AG08395 (cell line): ENCODE data around the gene RTP2.
"Not testable (repeated sequence)": the region's sequence is repeated elsewhere in the genome, so short reads cannot be mapped to it uniquely, and the experiment has no call there.

ENCODE experiments used
- DNase-seq: peaks from one replicate; pipeline ENCODE4 v3.0.0; 2012; ENCODE audit warnings: mixed read lengths, low spot score

The RTP2 gene

DNA sequence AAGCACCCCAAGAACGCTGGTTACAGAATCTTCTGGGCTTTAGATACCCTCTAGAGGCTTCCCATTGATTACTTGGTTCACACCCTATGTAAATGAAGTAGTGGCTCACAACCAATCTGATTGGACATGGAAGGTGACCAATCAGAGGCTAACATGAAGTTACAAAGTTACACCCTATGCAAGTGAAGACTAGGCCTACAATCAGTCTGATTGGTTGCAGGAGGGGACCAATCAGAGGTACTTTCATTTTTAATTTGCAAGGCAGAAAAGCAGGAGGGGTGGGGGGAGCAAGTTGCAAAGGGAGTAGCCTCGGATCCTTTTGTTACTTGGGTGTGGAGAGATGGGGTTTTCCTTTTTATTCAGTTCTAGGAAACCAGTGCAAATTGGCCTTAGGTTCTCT, 11.1 kb upstream of the RTP2 start:
- DNase-seq: no peak

DNA sequence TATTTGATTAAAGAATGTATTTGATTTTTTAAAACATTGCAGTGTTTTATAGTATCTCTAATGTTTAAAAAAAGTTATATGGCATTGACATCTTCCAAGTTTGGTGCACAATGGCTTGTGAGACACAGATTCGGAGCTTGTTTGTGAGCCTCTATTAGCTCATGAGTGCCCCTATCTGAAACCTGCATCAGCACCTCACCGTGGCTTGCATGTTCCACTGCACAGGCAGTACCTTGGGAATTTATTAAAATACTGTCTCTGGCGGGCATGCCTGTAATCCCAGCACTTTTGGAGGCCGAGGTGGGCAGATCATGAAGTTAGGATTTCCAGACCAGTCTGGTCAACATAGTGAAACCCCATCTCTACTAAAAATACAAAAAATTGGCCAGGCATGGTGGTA, 6.8 kb upstream of the RTP2 start:
- DNase-seq: no peak

DNA sequence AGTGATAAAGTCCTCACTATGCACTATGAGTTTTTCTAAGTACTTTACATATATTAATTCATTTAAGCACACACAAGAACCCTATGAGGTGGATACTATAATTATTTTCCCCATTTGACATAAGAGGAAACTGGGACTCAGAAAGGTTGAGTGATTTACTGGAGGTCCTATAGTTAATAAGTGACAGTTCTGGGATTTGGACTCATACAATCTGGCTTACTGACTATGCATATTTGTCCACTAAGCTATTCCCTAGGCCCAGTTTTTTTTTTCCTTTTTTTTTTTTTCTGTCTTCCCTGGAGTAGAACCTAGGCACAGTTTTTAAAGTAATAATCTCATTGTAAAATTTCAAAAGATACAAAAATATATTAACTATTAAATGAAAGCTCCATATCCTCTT, 6.3 kb upstream of the RTP2 start:
- DNase-seq: no peak

DNA sequence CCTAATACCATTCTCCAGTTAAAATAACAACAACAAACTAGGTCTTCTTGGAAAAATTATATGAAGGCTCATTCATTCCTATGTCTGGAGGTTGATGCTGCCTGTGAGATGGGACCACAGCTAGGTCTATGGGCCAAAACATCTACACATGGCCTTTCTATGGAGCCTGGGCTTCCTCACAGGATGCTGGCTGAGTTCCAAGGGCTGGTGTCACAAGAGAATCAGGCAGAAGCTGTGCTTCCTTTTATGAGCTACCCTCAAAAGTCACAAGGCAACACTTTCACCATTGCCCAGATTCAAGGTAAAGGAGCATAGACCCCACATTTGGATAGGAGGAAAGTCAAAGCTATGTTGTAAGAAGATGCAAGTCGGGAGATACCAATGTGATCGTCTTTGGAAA, 4.6 kb upstream of the RTP2 start:
- DNase-seq: no peak

DNA sequence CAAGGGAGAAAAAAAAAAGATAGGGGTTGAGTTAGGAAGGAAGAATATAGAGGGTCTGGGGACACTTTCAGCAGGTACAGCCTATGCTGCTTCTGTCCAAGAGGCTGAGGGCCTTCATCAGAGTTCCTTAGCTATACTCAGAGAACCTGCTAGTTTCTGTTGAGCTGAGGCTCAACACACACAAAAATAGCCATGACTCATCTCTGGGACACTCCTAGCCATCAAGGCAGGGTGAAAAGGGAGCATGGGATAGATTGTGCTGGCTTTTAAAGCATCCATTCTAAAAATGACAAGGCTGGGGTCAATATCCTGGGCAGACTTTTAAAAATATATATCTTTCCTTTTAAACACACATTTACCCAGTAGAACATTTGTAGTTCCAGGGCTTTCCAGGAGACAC, 2.8 kb upstream of the RTP2 start:
- peak; percentile 38 for DNase-seq

DNA sequence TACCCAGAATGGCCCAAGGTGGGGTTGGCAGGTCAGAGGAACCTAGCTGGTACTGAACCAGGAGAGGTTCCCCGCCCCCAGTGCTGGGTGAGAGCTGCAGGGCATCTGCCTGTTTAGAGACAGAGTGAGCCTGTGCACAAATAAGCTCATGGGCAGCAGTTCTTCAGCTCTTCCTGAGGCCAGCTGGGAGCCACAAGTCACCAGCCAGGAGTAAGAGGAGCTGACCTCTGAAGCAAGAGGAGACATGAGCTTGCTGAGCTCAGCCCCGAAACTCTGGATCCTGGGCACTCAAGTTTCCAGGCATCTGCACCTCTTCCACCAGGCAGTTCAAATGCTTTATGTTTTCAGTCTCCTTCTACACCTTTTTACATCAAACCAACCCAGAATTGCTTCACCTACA, 2.1 kb downstream of the RTP2 start:
- no peak for DNase-seq

DNA sequence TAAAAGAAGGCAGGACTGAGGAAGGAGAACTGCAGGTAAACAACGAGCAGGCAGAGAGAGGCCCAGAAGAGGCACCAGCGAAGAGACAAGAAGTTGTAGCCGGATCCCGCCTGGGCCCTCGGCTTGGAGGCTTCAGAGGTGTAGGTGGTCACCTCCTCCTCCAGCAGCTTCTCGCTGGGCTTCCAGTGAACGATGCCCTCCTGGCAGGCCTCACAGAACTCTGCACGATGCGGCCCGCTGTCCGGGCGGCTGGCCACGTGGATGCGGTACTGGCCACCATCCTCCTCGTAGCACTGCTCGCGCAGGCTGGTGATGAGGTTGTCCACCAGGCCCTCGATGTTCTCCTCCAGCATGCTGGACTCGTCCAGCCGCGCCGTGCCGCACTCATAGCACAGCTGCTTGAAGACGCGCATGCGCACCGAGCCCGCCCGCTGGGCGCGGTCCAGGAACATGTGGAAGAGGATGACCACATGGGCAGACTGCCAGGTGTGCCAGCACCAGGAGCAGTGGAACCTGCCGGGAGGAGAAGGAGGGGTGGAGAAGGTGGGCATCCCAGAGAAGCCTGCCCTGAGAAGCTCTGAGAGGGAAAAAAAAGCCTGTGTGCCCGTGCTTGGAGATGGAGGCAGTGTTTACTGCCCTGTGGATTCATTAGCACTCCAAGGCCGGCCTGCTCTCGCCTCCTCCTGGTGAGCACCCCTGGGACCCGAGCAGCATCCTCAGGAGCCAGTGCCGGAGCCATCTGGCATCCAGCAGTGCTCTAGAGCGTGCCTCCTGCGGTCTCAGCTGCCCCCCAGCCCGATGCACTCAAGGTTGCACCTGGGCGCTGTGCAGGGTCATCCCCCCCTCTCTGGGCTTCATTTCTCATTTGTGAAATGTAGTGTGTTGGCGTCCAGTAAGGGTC, 3.6 kb downstream of the RTP2 start:
- DNase-seq: no peak

DNA sequence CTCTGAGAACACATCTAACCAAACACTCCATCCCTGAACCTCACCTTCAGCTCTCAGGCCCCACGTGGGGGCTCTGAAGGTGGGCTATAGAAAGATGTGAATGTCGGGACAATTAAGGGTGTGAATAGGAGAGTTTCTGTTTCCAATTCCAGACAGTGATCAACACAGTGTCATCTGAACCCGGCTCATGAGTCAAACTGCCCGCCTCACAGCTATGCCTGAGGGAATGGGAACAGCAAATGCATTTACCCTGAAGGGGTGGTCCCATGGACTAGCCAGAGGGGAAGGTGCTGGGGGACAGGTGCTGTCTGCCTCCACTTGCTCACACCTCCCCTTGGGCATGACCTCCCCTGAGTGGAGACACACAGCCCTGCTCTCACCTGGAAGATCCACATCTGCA, 6.3 kb downstream of the RTP2 start:
- no peak for DNase-seq

DNA sequence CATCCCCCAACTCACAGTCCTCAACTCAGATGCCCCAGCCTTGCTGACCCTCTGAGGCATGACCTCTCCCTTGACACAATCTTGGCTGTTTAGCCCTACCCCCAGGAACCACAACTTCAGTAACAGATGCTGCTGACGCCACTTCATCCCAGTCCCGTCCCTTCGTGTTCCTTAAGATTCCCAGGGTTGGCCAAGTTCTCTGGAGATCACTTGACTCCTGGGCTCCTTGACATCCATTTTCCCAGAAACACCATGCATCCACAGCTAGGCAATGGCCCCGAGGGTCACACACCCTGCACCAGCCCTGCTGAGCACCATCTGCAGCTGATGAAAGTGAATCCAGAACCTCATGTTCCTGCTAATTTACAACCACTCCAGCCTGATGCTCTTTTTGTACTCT, 6.9 kb downstream of the RTP2 start:
- DNase-seq: no peak

DNA sequence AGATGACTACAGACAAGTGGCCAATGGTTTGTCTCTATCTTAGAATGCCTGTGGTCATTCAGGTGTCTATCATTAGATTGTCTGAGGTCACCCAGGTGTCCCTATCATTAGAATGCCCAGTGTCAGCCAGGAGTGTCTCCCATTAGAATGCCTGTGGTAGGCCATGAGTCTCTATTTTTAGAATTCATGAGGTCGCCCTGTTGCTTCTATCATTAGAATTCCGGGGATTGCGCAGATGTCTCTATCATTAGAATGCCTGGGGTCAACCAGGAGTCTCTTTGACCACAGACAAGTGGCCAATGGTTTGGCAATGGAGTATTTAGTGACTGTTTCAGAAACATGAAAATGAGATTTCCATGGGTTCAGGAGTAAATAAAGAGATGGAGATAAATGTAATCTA, 7.6 kb downstream of the RTP2 start:
- DNase-seq: no peak

DNA sequence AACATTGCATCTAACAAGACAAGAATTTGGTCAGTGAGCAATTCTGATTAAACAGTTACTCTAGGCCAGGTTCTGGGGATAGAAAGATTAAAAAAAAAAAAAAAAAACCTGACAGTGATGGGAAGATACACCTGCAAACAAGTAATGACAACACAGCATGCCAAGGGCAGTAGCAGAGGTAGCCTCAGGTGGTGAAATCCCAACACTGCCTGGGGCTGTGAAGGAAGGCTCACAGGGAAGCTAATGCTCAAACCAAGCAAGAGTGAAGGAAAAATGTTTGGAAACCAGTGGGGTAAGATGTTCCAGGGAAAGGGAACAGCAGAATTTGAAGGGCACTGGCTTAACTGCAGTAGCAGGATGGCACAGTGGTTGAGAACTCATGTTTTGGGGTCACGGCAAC, 8.9 kb downstream of the RTP2 start:
- DNase-seq: no peak

DNA sequence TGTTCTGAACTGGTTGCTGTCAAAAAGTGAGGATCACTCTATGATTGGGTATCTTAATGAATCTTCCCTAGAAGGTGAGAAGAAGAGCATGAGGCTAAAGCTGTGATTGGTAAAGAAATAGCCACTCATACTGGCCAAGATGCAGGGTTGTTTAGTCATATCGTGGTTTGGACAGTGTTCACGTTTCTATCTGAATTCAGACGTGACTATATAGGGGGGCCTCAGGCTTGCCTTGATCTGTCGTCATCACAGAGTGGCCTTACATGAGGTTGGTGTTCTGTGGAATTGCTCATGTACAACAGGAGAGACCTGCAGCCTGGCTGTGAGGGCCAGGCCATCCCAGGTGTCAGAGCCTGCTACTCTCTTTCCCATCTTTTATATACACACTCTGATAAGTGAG, 12.4 kb downstream of the RTP2 start:
- peak; percentile 44 for DNase-seq

DNA sequence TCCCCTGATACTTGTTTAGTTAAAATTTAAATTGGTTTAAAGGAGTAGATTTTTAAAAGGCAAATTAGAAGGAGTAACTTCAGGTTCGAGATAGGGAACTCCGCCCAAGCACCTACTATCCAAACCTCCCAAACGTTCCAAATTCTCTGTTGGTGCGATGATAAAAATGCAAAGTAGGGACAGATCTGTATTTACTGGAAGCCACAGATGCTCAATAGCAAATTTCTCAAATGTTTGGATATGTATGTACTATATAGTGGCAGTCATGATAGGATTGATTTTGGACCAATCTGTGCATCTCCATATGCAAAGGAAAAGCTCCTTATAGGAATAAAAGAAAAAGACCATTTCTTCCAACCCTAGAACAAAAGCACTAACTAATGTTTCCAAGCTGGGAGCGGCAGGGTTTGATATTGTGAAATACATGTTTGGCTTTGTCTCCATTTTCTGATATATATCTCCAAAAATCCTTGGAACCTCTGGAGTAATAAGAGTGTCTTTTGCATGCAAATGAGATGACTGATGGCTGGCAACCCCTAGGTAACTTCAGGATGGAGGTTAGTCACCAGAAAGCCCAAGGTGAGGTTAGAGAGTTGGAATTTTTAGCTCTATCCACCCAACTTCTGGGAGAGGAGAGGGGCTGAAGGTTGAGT, 15.6 kb downstream of the RTP2 start:
- DNase-seq: no peak

DNA sequence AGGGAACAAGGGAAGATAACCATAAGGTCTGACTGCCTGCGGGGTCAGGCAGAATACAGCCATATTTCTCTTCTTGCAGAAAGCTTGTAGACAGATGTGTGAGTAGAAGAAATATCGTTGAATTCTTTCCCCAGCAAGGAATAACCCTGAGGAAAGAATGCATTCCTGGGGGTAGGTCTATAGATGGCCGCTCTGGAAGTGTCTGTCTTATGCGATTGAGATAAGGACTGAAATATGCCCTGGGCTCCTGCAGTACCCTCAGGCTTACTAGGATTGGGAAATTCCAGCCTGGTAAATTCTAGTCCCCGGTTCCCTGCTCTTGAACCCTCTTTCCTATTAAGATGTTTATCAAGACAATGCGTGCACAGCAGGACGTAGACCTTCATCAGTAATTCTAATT, 16.4 kb downstream of the RTP2 start:
- DNase-seq: no peak

DNA sequence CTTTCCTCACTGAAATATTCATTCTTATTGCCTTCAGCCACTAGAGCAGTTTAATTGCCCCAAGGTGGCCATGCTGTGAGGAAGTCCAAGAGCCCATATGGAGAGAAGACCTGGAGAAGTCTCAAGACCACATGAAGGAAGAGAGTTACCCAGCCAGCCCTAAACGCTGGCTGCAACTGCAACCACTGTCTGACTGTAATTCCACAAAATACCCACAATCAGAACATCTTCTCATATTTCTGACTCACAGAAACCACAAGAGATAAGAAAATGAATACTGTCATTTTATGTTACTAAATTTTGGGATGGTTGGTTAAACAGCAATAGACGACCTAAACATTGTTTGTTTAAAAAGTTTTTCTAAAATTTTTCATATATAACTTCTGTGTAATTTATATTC, 17.5 kb downstream of the RTP2 start:
- no peak for DNase-seq

DNA sequence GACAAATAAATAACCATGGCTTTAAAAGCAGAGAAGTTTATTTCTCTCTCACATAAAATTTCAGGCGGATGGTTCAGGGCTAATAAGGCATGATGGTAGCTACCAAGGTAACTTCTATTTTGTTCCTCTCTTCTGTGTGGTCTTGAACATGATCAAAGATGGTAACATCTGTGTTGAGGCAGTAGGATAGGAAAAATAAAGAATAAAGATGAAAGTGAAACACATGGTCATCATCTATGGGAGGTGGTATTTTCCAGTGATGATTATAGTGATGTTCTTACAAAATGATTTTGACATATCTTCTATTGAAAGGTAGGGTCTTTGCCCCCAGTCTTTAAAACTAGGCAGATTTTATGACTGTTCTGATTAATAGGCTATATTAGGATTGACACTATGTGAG, 17.9 kb downstream of the RTP2 start:
- no peak for DNase-seq

DNA sequence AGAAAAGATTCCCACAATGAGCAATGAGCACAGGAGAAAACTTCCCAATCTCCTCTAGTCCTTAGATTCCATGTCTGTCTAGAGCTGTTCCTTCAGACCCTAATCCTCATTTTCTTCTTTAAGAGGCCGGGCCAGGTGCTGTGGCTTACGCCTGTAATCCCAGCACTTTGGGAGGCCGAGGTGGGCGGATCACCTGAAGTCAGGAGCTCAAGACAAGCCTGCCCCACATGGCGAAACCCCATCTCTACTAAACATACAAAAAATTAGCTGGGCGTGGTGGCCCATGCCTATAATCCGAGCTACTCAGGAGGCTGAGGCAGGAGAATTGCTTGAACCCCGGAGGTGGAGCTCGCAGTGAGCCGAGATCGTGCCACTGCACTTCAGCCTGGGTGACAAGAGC, 20.6 kb downstream of the RTP2 start:
- not testable (repeated sequence) for DNase-seq

DNA sequence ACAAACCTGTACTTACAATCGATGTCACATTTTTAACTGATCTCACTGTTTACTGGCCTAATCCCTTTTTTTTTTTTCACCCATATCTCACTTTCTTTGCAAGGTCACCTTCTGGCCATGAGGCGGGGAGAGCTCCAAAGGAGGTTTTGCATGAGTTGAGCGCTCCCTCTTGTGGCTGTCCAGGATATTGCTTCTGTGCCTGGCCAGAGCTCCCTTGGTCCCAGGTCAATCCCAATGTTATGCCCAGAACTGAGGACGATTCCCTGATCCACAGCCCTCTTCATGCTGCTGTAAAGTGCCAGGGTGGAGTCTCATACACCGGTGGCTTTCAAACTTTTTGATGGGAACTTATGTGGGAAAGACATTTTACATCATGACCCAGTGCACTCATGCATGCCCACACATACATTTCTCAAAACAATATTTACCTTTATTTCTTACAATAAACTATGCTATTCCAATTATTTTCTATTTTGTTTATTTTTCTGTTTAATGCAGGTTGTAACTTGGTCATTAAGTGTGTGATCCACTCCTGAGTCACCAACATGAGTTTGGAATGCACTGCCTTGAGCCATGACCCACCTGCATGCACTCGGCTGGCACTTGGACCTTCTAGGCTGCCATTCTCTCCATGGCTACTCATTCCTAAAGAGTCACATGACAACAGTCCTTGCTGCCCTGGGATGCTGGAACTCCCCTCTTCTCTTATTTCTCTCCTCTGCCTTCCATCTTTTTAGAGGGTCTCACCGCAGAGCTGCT, 22.5 kb downstream of the RTP2 start:
- peak; percentile 86 for DNase-seq

DNA sequence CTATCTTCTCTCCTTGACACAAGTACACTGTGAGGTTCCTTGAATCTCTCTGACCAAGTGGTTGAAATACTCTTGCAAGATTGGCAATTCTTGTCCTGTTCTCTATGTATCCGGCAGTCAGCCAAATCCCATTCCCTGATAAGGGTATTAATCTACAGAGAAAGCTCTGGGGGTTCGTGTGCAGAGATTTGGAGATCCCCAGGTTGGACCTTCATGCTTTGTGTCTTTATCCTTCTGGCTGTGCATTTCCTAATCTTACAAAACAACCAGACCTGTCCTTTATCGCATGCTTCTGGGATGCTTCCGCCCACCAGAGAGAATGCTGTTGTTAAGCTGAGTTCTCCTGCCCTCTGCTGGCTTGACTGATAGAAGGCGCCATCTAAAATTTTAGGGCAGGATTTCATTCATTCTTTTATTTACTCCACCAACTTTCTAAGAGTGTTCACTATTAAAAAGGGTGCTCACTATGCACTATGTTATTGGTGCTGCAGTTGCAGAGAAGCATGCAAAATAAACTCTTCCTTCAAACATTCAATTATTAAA, 23.6 kb downstream of the RTP2 start:
- DNase-seq: peak; percentile 77

DNA sequence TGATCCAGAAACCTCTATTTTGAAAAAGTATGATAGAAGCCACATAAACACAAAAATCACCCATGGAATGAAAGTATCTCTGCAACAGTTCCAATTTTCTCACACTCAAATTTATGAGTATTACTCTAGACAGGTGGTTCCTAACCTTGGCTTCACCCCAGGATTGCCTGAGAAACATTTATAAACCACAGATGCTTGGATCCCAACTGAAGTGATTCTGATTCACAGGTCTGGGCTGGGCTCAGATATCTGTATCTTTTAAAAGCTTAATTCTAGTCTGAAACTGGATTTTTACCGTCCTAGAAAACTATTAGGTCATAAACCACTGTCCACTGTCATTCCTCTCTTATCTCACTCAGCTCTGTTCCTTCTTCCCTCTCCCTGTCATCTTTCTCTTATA, 24.8 kb downstream of the RTP2 start:
- DNase-seq: no peak

DNA sequence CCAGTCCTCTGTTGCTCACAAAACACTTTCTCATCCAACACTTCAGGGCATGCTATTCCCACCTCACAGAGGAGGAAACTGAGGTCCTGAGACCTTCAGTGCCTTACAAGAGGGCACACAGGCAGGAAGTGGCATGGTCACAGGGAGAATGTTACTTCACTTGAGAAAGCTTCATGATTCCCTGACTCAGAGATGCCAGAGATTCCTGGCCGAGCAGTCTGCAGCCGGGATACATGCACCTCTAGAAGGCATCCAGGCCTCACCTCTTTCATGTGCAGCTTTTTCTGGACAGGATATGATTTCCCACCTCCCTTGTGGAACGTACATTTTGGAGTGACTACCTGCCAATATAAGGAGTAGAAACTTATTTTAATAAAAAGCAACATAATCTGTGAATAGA, 29.3 kb downstream of the RTP2 start:
- DNase-seq: peak; percentile 31

DNA sequence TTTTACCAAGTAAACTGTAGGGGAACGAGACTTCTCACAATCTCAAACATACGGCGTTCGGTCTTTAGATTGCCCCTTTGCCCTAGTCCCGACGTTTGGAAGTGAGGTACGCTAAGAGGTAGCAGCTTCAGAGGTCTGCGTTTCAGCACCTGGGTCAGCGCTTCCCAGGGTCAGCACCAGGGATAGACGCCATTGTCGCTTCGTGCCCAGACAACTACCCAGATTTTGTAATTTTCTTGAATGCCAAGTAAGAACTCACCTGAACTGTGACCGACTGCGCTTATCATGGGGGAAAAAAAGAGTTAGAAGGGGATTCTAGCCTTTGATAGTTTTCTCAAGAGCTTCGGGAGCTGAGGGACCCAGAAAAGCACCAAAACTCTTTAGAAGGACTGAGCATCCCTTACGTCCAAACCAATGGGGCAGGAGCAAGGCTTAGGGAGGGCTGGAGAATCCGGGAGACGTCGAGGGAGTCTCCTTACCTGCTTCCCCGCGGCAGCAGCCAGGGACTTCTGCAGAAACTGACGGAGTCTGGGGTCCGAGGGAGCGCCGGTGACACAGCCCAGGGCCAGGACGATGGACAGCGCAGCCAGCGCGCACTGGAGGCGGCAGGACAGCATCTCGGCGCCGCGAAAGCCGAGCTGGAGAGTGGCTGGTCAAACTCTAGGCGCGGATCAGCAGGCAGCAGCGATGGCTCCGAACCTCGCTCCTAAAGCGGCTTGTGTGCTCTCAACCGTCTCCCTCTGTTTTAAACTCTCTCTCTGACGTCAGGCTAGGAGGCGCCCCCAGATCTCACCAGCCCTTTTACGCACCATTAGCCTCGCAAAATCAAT, 32.5 kb downstream of the RTP2 start, which contains the start of gene SST:
TSS of gene SST (minus strand) at position 720 of the 830 bp plus-strand sequence. CDS start at position 617, 103 bp downstream.
- peak; percentile 58 for DNase-seq
